ENCODE results near the gene CHD6. TPM values are rescaled to one million over a fixed set of nuclear protein-coding genes. Genes with fewer than 3 reads are reported as not detected.

CHD6 gene
- total RNA-seq, 1 experiment from 2014 or later: 80.5 TPM

DNA sequence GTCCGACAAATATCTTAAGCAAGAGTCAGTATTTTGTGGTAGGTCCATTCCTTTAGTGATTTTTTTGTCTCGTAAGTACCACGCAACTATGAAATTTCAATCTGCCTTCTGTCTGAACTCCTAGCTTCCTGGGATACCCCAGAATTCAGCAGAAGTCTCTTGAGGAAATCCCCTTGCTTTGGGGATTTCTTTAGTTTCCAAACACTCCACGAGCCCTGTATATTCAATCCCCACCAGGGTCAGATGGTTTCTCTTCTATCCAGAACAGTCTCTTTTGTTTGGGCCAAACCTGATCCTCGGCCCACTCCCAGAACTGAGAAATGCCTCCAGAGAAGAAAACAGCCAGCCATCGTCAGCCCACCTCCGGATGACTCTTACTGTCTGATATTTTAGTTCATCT lies 113.0 kb downstream of the CHD6 start:
- TF ChIP-seq, protein P1, sequence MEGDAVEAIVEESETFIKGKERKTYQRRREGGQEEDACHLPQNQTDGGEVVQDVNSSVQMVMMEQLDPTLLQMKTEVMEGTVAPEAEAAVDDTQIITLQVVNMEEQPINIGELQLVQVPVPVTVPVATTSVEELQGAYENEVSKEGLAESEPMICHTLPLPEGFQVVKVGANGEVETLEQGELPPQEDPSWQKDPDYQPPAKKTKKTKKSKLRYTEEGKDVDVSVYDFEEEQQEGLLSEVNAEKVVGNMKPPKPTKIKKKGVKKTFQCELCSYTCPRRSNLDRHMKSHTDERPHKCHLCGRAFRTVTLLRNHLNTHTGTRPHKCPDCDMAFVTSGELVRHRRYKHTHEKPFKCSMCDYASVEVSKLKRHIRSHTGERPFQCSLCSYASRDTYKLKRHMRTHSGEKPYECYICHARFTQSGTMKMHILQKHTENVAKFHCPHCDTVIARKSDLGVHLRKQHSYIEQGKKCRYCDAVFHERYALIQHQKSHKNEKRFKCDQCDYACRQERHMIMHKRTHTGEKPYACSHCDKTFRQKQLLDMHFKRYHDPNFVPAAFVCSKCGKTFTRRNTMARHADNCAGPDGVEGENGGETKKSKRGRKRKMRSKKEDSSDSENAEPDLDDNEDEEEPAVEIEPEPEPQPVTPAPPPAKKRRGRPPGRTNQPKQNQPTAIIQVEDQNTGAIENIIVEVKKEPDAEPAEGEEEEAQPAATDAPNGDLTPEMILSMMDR (IDR thresholded peaks at IDR 0.05; ENCODE audit: insufficient read depth in 1 of 2, low read depth in 1 of 2, low read length in 1 of 2, severe bottlenecking in 1 of 2, unreplicated experiment in 1 of 2): no peak
- H3K9me3 Mint-ChIP-seq (ENCODE audit: unreplicated experiment): peaks cover 25% of the 10 kb centered on the region
- H3K27me3 ChIP-seq (replicated peaks; ENCODE audit: control insufficient read depth, insufficient read depth, low read length): no peaks in the 10 kb centered on the region
- intact Hi-C loops (cut with micrococcal nuclease; ENCODE audit: unreplicated experiment): no loop called here
- no TSS peak for BruUV-seq (replicated peaks)
- H3K4me1 Mint-ChIP-seq (ENCODE audit: low read depth, unreplicated experiment): peaks cover 19% of the 10 kb centered on the region
- no peak overlapping the region for H3K4me3 Mint-ChIP-seq (ENCODE audit: unreplicated experiment)
- no peaks in the 10 kb centered on the region for H3K27me3 Mint-ChIP-seq (ENCODE audit: insufficient read depth, unreplicated experiment)
- POLR2A ChIA-PET: no interaction called here
- no peak overlapping the region for H3K4me3 ChIP-seq (ENCODE audit: low read depth, low read length)
- peaks cover 3% of the 10 kb centered on the region; the same call in 1 of the 2 replicates for H3K9me3 ChIP-seq
- 0 out of 2 replicates have a peak, but pooled peaks cover 2% of the 10 kb centered on the region for H3K36me3 ChIP-seq (ENCODE audit: control insufficient read depth, insufficient read depth, low read length)
- H3K36me3 Mint-ChIP-seq (ENCODE audit: insufficient read depth, unreplicated experiment): peaks cover 11% of the 10 kb centered on the region
- no peak for DNase-seq
- no peak overlapping the region for H3K27ac Mint-ChIP-seq (ENCODE audit: unreplicated experiment)
- CTCF ChIA-PET: no interaction called here
- peaks cover 7% of the 10 kb centered on the region for H3K4me1 ChIP-seq

DNA sequence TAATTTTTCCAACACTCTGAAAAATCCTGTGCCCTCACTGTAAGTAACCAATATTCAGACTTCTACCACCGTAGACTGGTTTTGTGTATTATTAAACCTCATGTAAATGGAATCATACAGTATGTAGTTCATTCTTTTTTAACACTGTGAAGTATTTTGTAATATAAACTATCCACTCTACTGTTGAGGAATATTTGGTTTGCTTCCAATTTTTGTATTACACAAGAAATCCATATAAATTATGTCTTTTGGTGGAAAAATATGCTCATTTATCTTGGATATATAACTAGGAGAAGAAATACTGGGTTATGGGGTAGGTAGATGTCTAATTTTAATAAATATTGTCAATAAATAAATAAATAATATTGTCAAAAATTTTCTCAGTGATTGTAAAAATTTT lies 116.8 kb downstream of the CHD6 start:
- H3K27me3 Mint-ChIP-seq (ENCODE audit: insufficient read depth, unreplicated experiment): no peaks in the 10 kb centered on the region
- H3K4me1 Mint-ChIP-seq (ENCODE audit: low read depth, unreplicated experiment): peaks cover 19% of the 10 kb centered on the region
- BruUV-seq (replicated peaks): no TSS peak
- H3K9me3 ChIP-seq: peaks cover 3% of the 10 kb centered on the region; the same call in 1 of the 2 replicates
- peaks cover 21% of the 10 kb centered on the region for H3K9me3 Mint-ChIP-seq (ENCODE audit: unreplicated experiment)
- ChIA-PET POLR2A (no interaction called here), CTCF (no interaction called here)
- no peak overlapping the region for H3K27ac Mint-ChIP-seq (ENCODE audit: unreplicated experiment)
- H3K4me1 ChIP-seq: peaks cover 14% of the 10 kb centered on the region
- TF ChIP-seq, protein P1 (IDR thresholded peaks at IDR 0.05; ENCODE audit: insufficient read depth in 1 of 2, low read depth in 1 of 2, low read length in 1 of 2, severe bottlenecking in 1 of 2, unreplicated experiment in 1 of 2): no peak
- no peak overlapping the region for H3K4me3 Mint-ChIP-seq (ENCODE audit: unreplicated experiment)
- peaks cover 24% of the 10 kb centered on the region for H3K36me3 Mint-ChIP-seq (ENCODE audit: insufficient read depth, unreplicated experiment)
- intact Hi-C loops (cut with micrococcal nuclease; ENCODE audit: unreplicated experiment): no loop called here
- DNase-seq: no peak
- H3K27me3 ChIP-seq (replicated peaks; ENCODE audit: control insufficient read depth, insufficient read depth, low read length): no peaks in the 10 kb centered on the region
- 0 out of 2 replicates have a peak, but pooled peaks cover 2% of the 10 kb centered on the region for H3K36me3 ChIP-seq (ENCODE audit: control insufficient read depth, insufficient read depth, low read length)
- H3K4me3 ChIP-seq (ENCODE audit: low read depth, low read length): no peak overlapping the region

DNA sequence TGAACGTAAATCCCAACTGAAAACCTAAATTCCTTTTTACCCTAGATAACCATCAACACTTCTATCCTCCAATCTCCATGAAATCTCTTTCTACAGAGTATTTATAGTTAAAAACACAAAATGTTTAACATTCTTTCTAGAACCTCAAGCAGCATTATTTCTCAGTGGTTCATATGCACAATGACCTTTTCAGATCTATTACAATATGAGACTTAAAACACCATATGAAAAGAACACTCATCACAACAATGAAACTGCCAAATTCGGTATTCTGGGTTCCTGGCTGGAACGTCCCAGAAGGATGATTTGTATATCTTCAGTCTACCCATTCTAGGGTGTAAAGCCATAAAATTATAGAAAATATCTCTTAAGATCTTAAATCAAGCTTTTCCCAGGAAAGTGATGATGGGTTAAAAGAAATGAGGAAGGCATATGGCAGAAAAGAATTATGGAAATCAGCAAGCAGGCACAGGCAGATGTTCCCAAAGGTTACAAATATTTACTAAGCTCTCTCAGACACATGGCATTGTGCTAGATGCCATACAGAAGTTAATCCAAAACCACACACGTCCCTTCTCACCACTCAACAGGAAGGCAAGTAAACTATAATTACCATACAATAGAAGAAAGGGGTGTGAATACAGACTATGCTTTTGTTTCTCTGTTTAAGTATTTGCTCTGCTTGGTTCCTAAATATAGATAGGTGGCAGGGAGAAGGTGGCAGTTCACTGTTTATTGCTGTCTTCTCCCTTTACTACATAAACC lies 118.0 kb downstream of the CHD6 start:
- Histone ChIP-seq H3K9me3 (peaks cover 3% of the 10 kb centered on the region; the same call in 1 of the 2 replicates), H3K4me1 (peaks cover 14% of the 10 kb centered on the region), H3K36me3 (ENCODE audit: control insufficient read depth, insufficient read depth, low read length) (peaks cover 2% of the 10 kb centered on the region; the same call in 1 of the 2 replicates), H3K4me3 (ENCODE audit: low read depth, low read length) (no peak overlapping the region), H3K27me3 (replicated peaks; ENCODE audit: control insufficient read depth, insufficient read depth, low read length) (no peaks in the 10 kb centered on the region)
- Mint-ChIP-seq H3K4me3 (ENCODE audit: unreplicated experiment) (no peak overlapping the region), H3K9me3 (ENCODE audit: unreplicated experiment) (peaks cover 9% of the 10 kb centered on the region), H3K4me1 (ENCODE audit: low read depth, unreplicated experiment) (peaks cover 14% of the 10 kb centered on the region), H3K27me3 (ENCODE audit: insufficient read depth, unreplicated experiment) (no peaks in the 10 kb centered on the region), H3K27ac (ENCODE audit: unreplicated experiment) (no peak overlapping the region), H3K36me3 (ENCODE audit: insufficient read depth, unreplicated experiment) (peaks cover 24% of the 10 kb centered on the region)
- BruUV-seq (replicated peaks): no TSS peak
- TF ChIP-seq, protein P1 (IDR thresholded peaks at IDR 0.05; ENCODE audit: insufficient read depth in 1 of 2, low read depth in 1 of 2, low read length in 1 of 2, severe bottlenecking in 1 of 2, unreplicated experiment in 1 of 2): no peak
- DNase-seq: no peak
- ChIA-PET CTCF (interaction anchor here (0.6 kb wide), 1 partner anchor 160 kb away, joined by 10 read pairs; no protein-coding TSS in a partner anchor), POLR2A (no interaction called here)
- intact Hi-C loops (cut with micrococcal nuclease; ENCODE audit: unreplicated experiment): no loop called here
